ENCODE data around the gene KATNAL1. TPM values are rescaled to one million over a fixed set of nuclear protein-coding genes. Genes with fewer than 3 reads are reported as not detected.

The KATNAL1 gene
- total and polyA plus RNA-seq, 2 of the 4 experiments (the other 2 are of a cell fraction), result 6.9 to 16.8 TPM

GRCh38 chr13:30295116-30295515, 12.2 kb downstream of the KATNAL1 start:
- in situ Hi-C loops (cut with MboI; ENCODE audit: low sequenced_read_pairs), result no loop called here
- ATAC-seq (ENCODE audit: low read depth), result no peak

More at GRCh38 chr13:30295116-30295515, 12.2 kb downstream of the KATNAL1 start:
- intact Hi-C loops (cut with micrococcal nuclease) (no loop called here), dilution Hi-C loops (cut with HindIII; ENCODE audit: low sequenced_read_pairs, unreplicated experiment) (no loop called here)
- no peak overlapping the region for H2AK5ac ChIP-seq (ENCODE audit: low read depth, low read length)
- H2BK120ac ChIP-seq (ENCODE audit: low read depth, low read length), result no peak overlapping the region
- H3K36me3 ChIP-seq (ENCODE audit: control insufficient read depth, insufficient read depth, low read length), result no peaks in the 10 kb centered on the region
- ChIA-PET POLR2A (ENCODE audit: unreplicated experiment) (no interaction called here), CTCF (no interaction called here)
- no peak overlapping the region for H4K8ac ChIP-seq (ENCODE audit: low read depth in 2 of 2, low read length in 2 of 2)
- no peak overlapping the region for H2AFZ ChIP-seq (replicated peaks; ENCODE audit: low read length, poor library complexity)
- no peaks in the 10 kb centered on the region for H3K27me3 ChIP-seq (ENCODE audit: control insufficient read depth, insufficient read depth, low read length)
- H3K18ac ChIP-seq (ENCODE audit: low read depth, low read length), result no peak overlapping the region
- no peak overlapping the region for H3K4me3 ChIP-seq (ENCODE audit: insufficient read depth, low read depth, low read length)
- no TSS peak for BruUV-seq (replicated peaks)
- peaks cover 40% of the 10 kb centered on the region for H4K20me1 ChIP-seq (ENCODE audit: insufficient read depth, low read length)
- no peak for DNase-seq
- H3K79me1 ChIP-seq (ENCODE audit: low read depth in 1 of 2, low read length in 2 of 2), result peaks cover 47 to 65% of the 10 kb centered on the region in 2 experiments
- WGBS, 2 experiments (ENCODE audit: extremely low coverage in 2 of 2, insufficient read length in 1 of 2), result 93% methylated on average over 2 of the region's 2 CpGs; no CpG with 5 or more reads in 1 of the 2 experiments
- H3K27ac ChIP-seq (ENCODE audit: insufficient read depth, low read length), result no peak overlapping the region
- no peak overlapping the region for H2BK15ac ChIP-seq (ENCODE audit: low read depth, low read length)
- H3K14ac ChIP-seq (replicated peaks; ENCODE audit: low read depth, low read length), result no peak overlapping the region
- peaks cover 2% of the 10 kb centered on the region for H3K4me1 ChIP-seq (ENCODE audit: control insufficient read depth, insufficient read depth, low read length)
- H2AK9ac ChIP-seq (replicated peaks; ENCODE audit: low read depth, low read length, poor library complexity), result no peak overlapping the region
- H2BK5ac ChIP-seq (ENCODE audit: low read depth, low read length, poor library complexity, severe bottlenecking), result no peak overlapping the region
- no peak overlapping the region for H4K91ac ChIP-seq (ENCODE audit: insufficient read depth, low read depth, low read length)
- H3K56ac ChIP-seq (ENCODE audit: extremely low read depth, insufficient read depth, low read length), result no peak overlapping the region
- H3K9ac ChIP-seq (ENCODE audit: low read depth, low read length), result no peak overlapping the region
- no peak overlapping the region for H2BK20ac ChIP-seq (ENCODE audit: low read depth, low read length)
- H3K4me2 ChIP-seq (ENCODE audit: low read depth, low read length), result no peak overlapping the region
- TF ChIP-seq RAD21 (IDR thresholded peaks at IDR 0.05; ENCODE audit: low read length) (no peak), NFE2L2 (IDR thresholded peaks at IDR 0.05; ENCODE audit: low read depth, low read length) (no peak), CHD1 (IDR thresholded peaks at IDR 0.05; ENCODE audit: low read depth, low read length) (no peak), SMC3 (IDR thresholded peaks at IDR 0.05; ENCODE audit: low read depth, low read length) (no peak), RFX5 (IDR thresholded peaks at IDR 0.05; ENCODE audit: low read depth, low read length) (no peak), POLR2A (IDR thresholded peaks at IDR 0.05; ENCODE audit: low read depth, low read length) (no peak)
- H3K9me3 ChIP-seq (ENCODE audit: control insufficient read depth, insufficient read depth, low read length), result no peaks in the 10 kb centered on the region
- no peak overlapping the region for H3K23ac ChIP-seq (ENCODE audit: low read depth, low read length)
- H3K9me1 ChIP-seq (ENCODE audit: insufficient read depth, low read length), result peaks cover 10% of the 10 kb centered on the region
- no peak overlapping the region for H4K5ac ChIP-seq (ENCODE audit: low read depth, low read length)
- H3K4ac ChIP-seq (ENCODE audit: low read depth, low read length), result no peak overlapping the region

Data from IMR-90 (cell line).